H1 (cell line): ENCODE measurements around the gene LRBA. TPM values are rescaled to one million over a fixed set of nuclear protein-coding genes. Genes with fewer than 3 reads are reported as not detected.

Experiments
- CTCF ChIA-PET: fragments of 300-600 bp; sonication (Branson Sonifier 250); formaldehyde crosslinking; loops from one replicate; lab custom pipeline; 2021; ENCODE audit not compliant: partially characterized antibody; lab: Charles Lee
- POLR2A ChIA-PET: fragments of 300-600 bp; sonication (Branson Sonifier 250); formaldehyde crosslinking; loops from one replicate; lab custom pipeline; 2021; ENCODE audit warnings: inconsistent platforms; ENCODE audit not compliant: partially characterized antibody; lab: Charles Lee
- DNase-seq, 2 experiments: peaks; one replicate each; pipeline versions ENCODE4 v3.0.0 to v3.0.0-alpha.2; 2010 to 2022; ENCODE audit warnings: low spot score in 2 of 2, low read depth in 1 of 2, mixed read lengths in 1 of 2
- FAIRE-seq: peaks from 2 replicates; lab custom pipeline; 2011; peaks lifted over from hg19 to GRCh38; lab: Jason Lieb, UNC
- H2AFZ ChIP-seq: 2 replicates; pipeline ENCODE4 v1.8.1; 2012; ENCODE audit warnings: low read length, inconsistent platforms
- H2AK5ac ChIP-seq: 2 replicates; pipeline ENCODE4 v1.6.1; 2013; ENCODE audit warnings: low read depth, low read length
- H2BK120ac ChIP-seq: replicated peaks from 2 replicates; pipeline ENCODE3; 2013; ENCODE audit warnings: low read depth, low read length, inconsistent platforms
- H2BK12ac ChIP-seq: 2 replicates; pipeline ENCODE4 v1.6.1; 2013; ENCODE audit warnings: low read depth, low read length
- H2BK15ac ChIP-seq: 2 replicates; pipeline ENCODE4 v1.6.1; 2013; ENCODE audit warnings: low read length
- H2BK20ac ChIP-seq: 2 replicates; pipeline ENCODE4 v1.6.1; 2013; ENCODE audit warnings: low read length
- H2BK5ac ChIP-seq: 2 replicates; pipeline ENCODE4 v1.6.1; 2013; ENCODE audit warnings: low read depth, low read length
- H3K14ac ChIP-seq: 2 replicates; pipeline ENCODE4 v1.6.1; 2013; ENCODE audit warnings: inconsistent platforms; ENCODE audit not compliant: insufficient read length
- H3K18ac ChIP-seq: 2 replicates; pipeline ENCODE4 v1.6.1; 2013; ENCODE audit warnings: low read length; ENCODE audit errors: extremely low read depth
- H3K23ac ChIP-seq: 2 replicates; pipeline ENCODE4 v1.6.1; 2013; ENCODE audit warnings: inconsistent platforms; ENCODE audit not compliant: insufficient read length
- H3K23me2 ChIP-seq: 2 replicates; pipeline ENCODE4 v1.6.1; 2013; ENCODE audit warnings: low read depth, low read length
- H3K27ac ChIP-seq: 2 replicates; pipeline ENCODE4 v1.6.1; 2011; ENCODE audit warnings: low read depth, low read length, inconsistent platforms
- H3K27me3 ChIP-seq, 4 experiments: replicated peaks in 1 of 4; 1 replicate in 1 of 4; 2 replicates in 3 of 4; pipeline versions ENCODE4 v1.6.1 to v1.8.1; 2011 to 2013; ENCODE audit warnings: low read length in 3 of 4, mild to moderate bottlenecking in 3 of 4, inconsistent platforms in 2 of 4, mixed read lengths in 2 of 4, moderate library complexity in 1 of 4; ENCODE audit not compliant: control insufficient read depth in 3 of 4, insufficient read depth in 3 of 4; ENCODE audit errors: extremely low read depth in 1 of 4
- H3K36me3 ChIP-seq, 4 experiments: 2 replicates each; pipeline versions ENCODE4 v1.6.1 to v1.8.1; 2011 to 2013; ENCODE audit warnings: mild to moderate bottlenecking in 4 of 4, low read length in 3 of 4, moderate library complexity in 2 of 4, control low read depth in 1 of 4, inconsistent platforms in 1 of 4; ENCODE audit not compliant: insufficient read depth in 4 of 4, control insufficient read depth in 2 of 4
- H3K4ac ChIP-seq: replicated peaks from 2 replicates; pipeline ENCODE3; 2013; ENCODE audit warnings: low read length, low read depth, mixed read lengths, inconsistent platforms; ENCODE audit not compliant: insufficient read length
- H3K4me1 ChIP-seq, 4 experiments: replicated peaks in 1 of 4; 1 replicate in 1 of 4; 2 replicates in 3 of 4; pipeline versions ENCODE4 v1.6.1 to v1.8.1; 2011 to 2013; ENCODE audit warnings: low read length in 3 of 4, inconsistent platforms in 2 of 4, mixed read lengths in 1 of 4; ENCODE audit not compliant: insufficient read depth in 4 of 4, control insufficient read depth in 3 of 4
- H3K4me2 ChIP-seq, 2 experiments: 2 replicates each; pipeline versions ENCODE4 v1.6.1 to v1.8.1; 2011 to 2013; ENCODE audit warnings: low read depth in 2 of 2, low read length in 2 of 2, control low read depth in 1 of 2, inconsistent platforms in 1 of 2, mild to moderate bottlenecking in 1 of 2; ENCODE audit not compliant: insufficient read depth in 1 of 2
- H3K4me3 ChIP-seq, 4 experiments: fragments of 200-600, 300-600 bp in 1 of 4; sonication (generic), shearing (Covaris generic), sonication (Bioruptor Twin) in 1 of 4; 2 replicates each; pipeline versions ENCODE4 v1.5.1 to v1.8.1; 2011 to 2016; ENCODE audit warnings: low read length in 4 of 4, low read depth in 3 of 4, control low read depth in 2 of 4, inconsistent platforms in 2 of 4, mild to moderate bottlenecking in 2 of 4, mixed read lengths in 1 of 4, moderate library complexity in 1 of 4; ENCODE audit not compliant: insufficient read depth in 2 of 4; ENCODE audit errors: extremely low read depth in 1 of 4
- H3K56ac ChIP-seq: replicated peaks from 2 replicates; pipeline ENCODE3; 2013; ENCODE audit warnings: low read depth, mild to moderate bottlenecking, mixed read lengths, low read length, inconsistent platforms; ENCODE audit not compliant: insufficient read length
- H3K79me1 ChIP-seq: 2 replicates; pipeline ENCODE4 v1.6.1; 2013; ENCODE audit warnings: low read depth, low read length, control low read depth
- H3K79me2 ChIP-seq, 2 experiments: 2 replicates each; pipeline versions ENCODE4 v1.6.1 to v1.8.1; 2012 to 2013; ENCODE audit warnings: low read length in 2 of 2, mild to moderate bottlenecking in 2 of 2, inconsistent platforms in 1 of 2; ENCODE audit not compliant: insufficient read depth in 2 of 2, control insufficient read depth in 1 of 2
- H3K9ac ChIP-seq, 4 experiments: replicated peaks in 1 of 4; 1 replicate in 1 of 4; 2 replicates in 3 of 4; pipeline versions ENCODE4 v1.6.1 to v1.8.1; 2011 to 2013; ENCODE audit warnings: low read depth in 3 of 4, low read length in 3 of 4, control low read depth in 2 of 4, mild to moderate bottlenecking in 2 of 4, moderate library complexity in 2 of 4, inconsistent platforms in 1 of 4; ENCODE audit errors: extremely low read depth in 1 of 4
- H3K9me3 ChIP-seq, 2 experiments: 2 replicates each; pipeline versions ENCODE4 v1.6.1 to v1.8.1; 2012 to 2013; ENCODE audit warnings: mild to moderate bottlenecking in 2 of 2, moderate library complexity in 2 of 2, control low read depth in 1 of 2, inconsistent platforms in 1 of 2, low read depth in 1 of 2, low read length in 1 of 2, mixed read lengths in 1 of 2; ENCODE audit not compliant: insufficient read depth in 2 of 2
- H4K20me1 ChIP-seq, 2 experiments: replicated peaks in 1 of 2; 2 replicates each; pipeline versions ENCODE3 to v1.8.1; 2011 to 2013; ENCODE audit warnings: inconsistent platforms in 2 of 2, low read length in 2 of 2, mild to moderate bottlenecking in 1 of 2; ENCODE audit not compliant: insufficient read depth in 2 of 2, control insufficient read depth in 1 of 2
- H4K5ac ChIP-seq: 2 replicates; pipeline ENCODE4 v1.6.1; 2013; ENCODE audit warnings: low read length, low read depth, mixed read lengths, inconsistent platforms; ENCODE audit not compliant: insufficient read length
- H4K8ac ChIP-seq: 2 replicates; pipeline ENCODE4 v1.8.0; 2013; ENCODE audit warnings: mild to moderate bottlenecking, moderate library complexity, low read length, inconsistent platforms; ENCODE audit not compliant: insufficient read depth; ENCODE audit errors: extremely low read depth
- H4K91ac ChIP-seq: replicated peaks from 2 replicates; pipeline ENCODE3; 2013; ENCODE audit warnings: low read length, mixed read lengths, inconsistent platforms; ENCODE audit not compliant: insufficient read length
- BCL11A ChIP-seq, 2 experiments: IDR thresholded peaks; one replicate each; pipeline ENCODE4 v1.6.1; 2011; ENCODE audit warnings: low read depth in 2 of 2, low read length in 2 of 2, mild to moderate bottlenecking in 2 of 2
- CBX8 ChIP-seq: fragments of 300-800, 300-1000 bp; sonication (generic); IDR thresholded peaks from 2 replicates; pipeline ENCODE4 v1.7.1; 2016; ENCODE audit warnings: low read depth, low read length, borderline replicate concordance
- CHD1 ChIP-seq: IDR thresholded peaks from 2 replicates; pipeline ENCODE4 v1.6.1; 2012; ENCODE audit warnings: low read depth, low read length, improper control_type of control experiment
- CTBP2 ChIP-seq: IDR thresholded peaks from 2 replicates; pipeline ENCODE4 v1.7.0; 2011; ENCODE audit warnings: borderline replicate concordance, mild to moderate bottlenecking, moderate library complexity, mixed read lengths, low read length; ENCODE audit not compliant: insufficient read depth, insufficient read length
- NANOG ChIP-seq: IDR thresholded peaks from 2 replicates; pipeline ENCODE4 v1.6.1; 2011; ENCODE audit warnings: low read length, low read depth, mild to moderate bottlenecking, inconsistent platforms; ENCODE audit not compliant: insufficient read depth, poor library complexity, severe bottlenecking
- PHF8 ChIP-seq: fragments of 200-600 bp; sonication (generic); conservative IDR thresholded peaks from 2 replicates; pipeline ENCODE4 v1.7.1; 2012; ENCODE audit warnings: low read depth, mild to moderate bottlenecking, inconsistent platforms, low read length, moderate library complexity
- POLR2AphosphoS5 ChIP-seq: IDR thresholded peaks from 2 replicates; pipeline ENCODE4 v1.6.1; 2011; ENCODE audit warnings: low read depth, low read length
- POU5F1 ChIP-seq: IDR thresholded peaks from 2 replicates; pipeline ENCODE4 v1.6.1; 2011; ENCODE audit warnings: low read depth, mild to moderate bottlenecking, low read length, moderate library complexity
- SIX5 ChIP-seq: IDR thresholded peaks from 2 replicates; pipeline ENCODE4 v1.6.1; 2011; ENCODE audit warnings: mild to moderate bottlenecking, low read depth, low read length
- ZNF274 ChIP-seq: IDR thresholded peaks from 2 replicates; pipeline ENCODE4 v1.7.0; 2012; ENCODE audit warnings: low read length, borderline replicate concordance; ENCODE audit errors: extremely low read depth
- WGBS, 2 experiments: shearing (Covaris generic) in 1 of 2; methylation state at CpG; one replicate each; pipeline versions ENCODE4 v1.1.6 to v1.1.7; 2013 to 2015; ENCODE audit warnings: low lambda C conversion rate in 2 of 2, mixed read lengths in 2 of 2, inconsistent platforms in 1 of 2, low coverage in 1 of 2, missing lambda C conversion rate in 1 of 2; ENCODE audit not compliant: insufficient replicate concordance in 2 of 2, insufficient coverage in 1 of 2, insufficient read length in 1 of 2; ENCODE audit errors: extremely low coverage in 1 of 2, missing lambda C conversion rate in 1 of 2; 5-methylcytosine and 5-hydroxymethylcytosine counted together
- polyA plus RNA-seq, 7 experiments: library from polyadenylated mRNA; depleted of rRNA in 3 of 7; stranded (reverse) in 5 of 7; unstranded in 2 of 7; fragments of >200 nt in 5 of 7; fragments of 200-250 nt in 2 of 7; gene quantifications; 1 replicate in 5 of 7; 2 replicates in 1 of 7; 4 replicates in 1 of 7; pipeline versions ENCODE4 v1.2.1 to v1.2.3, GENCODE V29; 2011 to 2013; ENCODE audit warnings: missing spikeins in 2 of 7, mixed read lengths in 2 of 7
- total RNA-seq: library from RNA; stranded (reverse); fragmentation: NEBNext Ultra II Directional; extraction: Animal tissue kit (Norgen Biotek cat#: 25700); gene quantifications from 2 replicates; pipeline ENCODE4 v1.2.1, GENCODE V29; 2021
- TF ChIP-seq, protein P1 (sequence below): IDR thresholded peaks from 2 replicates; pipeline ENCODE4 v1.6.1; 2011; ENCODE audit warnings: low read depth, mild to moderate bottlenecking, low read length; ENCODE audit not compliant: insufficient read depth

The LRBA gene
- total and polyA plus RNA-seq, 2 of the 8 experiments (the other 6 are each of a cell fraction or from before 2014, with no cell fraction given), result 54.6 to 83.2 TPM

GRCh38 chr4:150497612-150498011 lies 517.5 kb downstream of the LRBA start:
- WGBS, 2 experiments, result 95% methylated on average over 3 of the region's 3 CpGs; no CpG with 5 or more reads in 1 of the 2 experiments
- no peaks in the 10 kb centered on the region for H3K4me1 ChIP-seq
- no peak overlapping the region for H4K91ac ChIP-seq
- ChIA-PET POLR2A (no interaction called here), CTCF (no interaction called here)
- no peak overlapping the region for H2BK15ac ChIP-seq
- no peaks in the 10 kb centered on the region for H3K23me2 ChIP-seq
- no peak overlapping the region for H4K8ac ChIP-seq
- peaks cover 3 to 5% of the 10 kb centered on the region in 2 experiments; a peak in 1 of 4 replicates for H3K9me3 ChIP-seq
- H3K18ac ChIP-seq, result no peak overlapping the region
- no peak overlapping the region for H3K27ac ChIP-seq
- no peak overlapping the region for H3K4ac ChIP-seq
- H3K9ac ChIP-seq, result no peak overlapping the region
- H3K36me3 ChIP-seq, result peaks cover 0 to 3% (median 0%) of the 10 kb centered on the region in 4 experiments; a peak in 1 of 8 replicates
- no peak for FAIRE-seq
- no peak overlapping the region for H3K14ac ChIP-seq
- no peak for TF ChIP-seq NANOG
- TF ChIP-seq BCL11A (IDR thresholded peaks at IDR 0.05; ENCODE audit: low read depth in 2 of 2, low read length in 2 of 2), result no peak
- TF ChIP-seq POU5F1, result no peak
- no peak for TF ChIP-seq CTBP2
- TF ChIP-seq ZNF274, result no peak
- TF ChIP-seq POLR2AphosphoS5, result no peak
- TF ChIP-seq, protein P1, sequence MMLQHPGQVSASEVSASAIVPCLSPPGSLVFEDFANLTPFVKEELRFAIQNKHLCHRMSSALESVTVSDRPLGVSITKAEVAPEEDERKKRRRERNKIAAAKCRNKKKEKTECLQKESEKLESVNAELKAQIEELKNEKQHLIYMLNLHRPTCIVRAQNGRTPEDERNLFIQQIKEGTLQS, result no peak
- TF ChIP-seq CBX8, result no peak
- TF ChIP-seq PHF8, result no peak
- no peak for TF ChIP-seq SIX5
- no peak for TF ChIP-seq CHD1
- H3K79me1 ChIP-seq, result no peaks in the 10 kb centered on the region
- H3K56ac ChIP-seq, result no peak overlapping the region
- H3K23ac ChIP-seq, result no peak overlapping the region
- no peak overlapping the region for H2BK120ac ChIP-seq
- no peaks in the 10 kb centered on the region for H3K27me3 ChIP-seq
- no peak overlapping the region for H2BK20ac ChIP-seq
- H3K79me2 ChIP-seq, result no peaks in the 10 kb centered on the region
- no peak overlapping the region for H3K4me2 ChIP-seq
- no peak overlapping the region for H2BK5ac ChIP-seq
- H2BK12ac ChIP-seq, result no peak overlapping the region
- H4K5ac ChIP-seq, result no peak overlapping the region
- no peak overlapping the region for H2AFZ ChIP-seq
- no peak overlapping the region for H3K4me3 ChIP-seq
- H4K20me1 ChIP-seq, result no peaks in the 10 kb centered on the region
- DNase-seq, result no peak
- H2AK5ac ChIP-seq, result no peak overlapping the region
